ENCODE data around the gene NAT10. TPM values are rescaled to one million over a fixed set of nuclear protein-coding genes. Genes with fewer than 3 reads are reported as not detected.

Gene NAT10
- total RNA-seq, 1 experiment from 2014 or later, result 103 TPM

- Histone ChIP-seq H2BK15ac (ENCODE audit: low read depth, low read length) (no peak overlapping the region), H2AK5ac (ENCODE audit: insufficient read length, low read length) (no peak overlapping the region), H4K20me1 (ENCODE audit: control insufficient read depth, insufficient read depth, insufficient read length) (no peaks in the 10 kb centered on the region), H3K23ac (ENCODE audit: insufficient read length, low read depth, low read length) (no peak overlapping the region), H3K79me2 (ENCODE audit: insufficient read depth, low read length) (no peaks in the 10 kb centered on the region), H3K9ac (ENCODE audit: extremely low read depth, insufficient read length, low read length) (no peak overlapping the region), H3K27me3 (ENCODE audit: insufficient read depth, low read length) (no peaks in the 10 kb centered on the region), H2BK12ac (ENCODE audit: insufficient read length, low read depth, low read length) (no peak overlapping the region), H3K4me2 (ENCODE audit: insufficient read depth, insufficient read length, low read length) (no peak overlapping the region), H3K9me3 (ENCODE audit: control insufficient read depth, low read depth, low read length) (no peaks in the 10 kb centered on the region), H3K23me2 (ENCODE audit: insufficient read length, low read depth, low read length, poor library complexity, severe bottlenecking) (no peaks in the 10 kb centered on the region), H3K4ac (ENCODE audit: low read depth, low read length) (no peak overlapping the region), H2AFZ (ENCODE audit: low read length) (no peak overlapping the region), H3K79me1 (ENCODE audit: insufficient read depth, low read depth, low read length, poor library complexity, severe bottlenecking) (no peaks in the 10 kb centered on the region), H4K91ac (ENCODE audit: insufficient read length, low read depth, low read length) (no peak overlapping the region), H4K8ac (replicated peaks; ENCODE audit: insufficient read length, low read depth, low read length) (no peak overlapping the region), H3K56ac (ENCODE audit: insufficient read length, low read depth, low read length) (no peak overlapping the region), H2BK5ac (ENCODE audit: insufficient read length, low read length) (no peak overlapping the region), H3K14ac (ENCODE audit: insufficient read depth, low read length) (no peak overlapping the region), H3T11ph (ENCODE audit: low read length) (no peak overlapping the region), H3K4me1 (ENCODE audit: insufficient read depth, low read length) (no peaks in the 10 kb centered on the region), H4K5ac (ENCODE audit: insufficient read length, low read depth, low read length) (no peak overlapping the region), H3K27ac (ENCODE audit: insufficient read length, low read depth, low read length) (no peak overlapping the region), H2BK120ac (ENCODE audit: low read depth, low read length, poor library complexity, severe bottlenecking) (no peak overlapping the region), H3K18ac (ENCODE audit: insufficient read length, low read depth, low read length) (no peak overlapping the region), H2BK20ac (ENCODE audit: low read depth, low read length, poor library complexity, severe bottlenecking) (no peak overlapping the region)
- Mint-ChIP-seq H3K4me1 (no peaks in the 10 kb centered on the region), H3K4me3 (no peak overlapping the region), H3K27ac (no peak overlapping the region), H3K9me3 (no peaks in the 10 kb centered on the region), H3K27me3 (ENCODE audit: low read depth) (no peaks in the 10 kb centered on the region), H3K36me3 (ENCODE audit: insufficient read depth in 1 of 3, low read depth in 3 of 3) (peaks cover 0 to 8% (median under 1%) of the 10 kb centered on the region in 3 experiments; a peak in 2 of 7 replicates)
- TF ChIP-seq, protein P1, sequence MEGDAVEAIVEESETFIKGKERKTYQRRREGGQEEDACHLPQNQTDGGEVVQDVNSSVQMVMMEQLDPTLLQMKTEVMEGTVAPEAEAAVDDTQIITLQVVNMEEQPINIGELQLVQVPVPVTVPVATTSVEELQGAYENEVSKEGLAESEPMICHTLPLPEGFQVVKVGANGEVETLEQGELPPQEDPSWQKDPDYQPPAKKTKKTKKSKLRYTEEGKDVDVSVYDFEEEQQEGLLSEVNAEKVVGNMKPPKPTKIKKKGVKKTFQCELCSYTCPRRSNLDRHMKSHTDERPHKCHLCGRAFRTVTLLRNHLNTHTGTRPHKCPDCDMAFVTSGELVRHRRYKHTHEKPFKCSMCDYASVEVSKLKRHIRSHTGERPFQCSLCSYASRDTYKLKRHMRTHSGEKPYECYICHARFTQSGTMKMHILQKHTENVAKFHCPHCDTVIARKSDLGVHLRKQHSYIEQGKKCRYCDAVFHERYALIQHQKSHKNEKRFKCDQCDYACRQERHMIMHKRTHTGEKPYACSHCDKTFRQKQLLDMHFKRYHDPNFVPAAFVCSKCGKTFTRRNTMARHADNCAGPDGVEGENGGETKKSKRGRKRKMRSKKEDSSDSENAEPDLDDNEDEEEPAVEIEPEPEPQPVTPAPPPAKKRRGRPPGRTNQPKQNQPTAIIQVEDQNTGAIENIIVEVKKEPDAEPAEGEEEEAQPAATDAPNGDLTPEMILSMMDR (conservative IDR thresholded peaks at IDR 0.05), result no peak
- no CpG with 5 or more reads among the region's 6 CpGs for WGBS (ENCODE audit: extremely low coverage, insufficient read length, low lambda C conversion rate)
- DNase-seq, result no peak
These were observed 53.2 kb downstream of the NAT10 start for GRCh38 chr11:34158661-34159060.

Data from H9 (cell line).